Common myeloid progenitor, CD34-positive (primary cell): ENCODE measurements around the gene PDE10A.
"Not testable (repeated sequence)": the region's sequence is repeated elsewhere in the genome, so short reads cannot be mapped to it uniquely, and the experiment has no call there.

Experiments
- CTCF ChIA-PET: fragments of 350-600 bp; sonication (Branson Sonifier 250); formaldehyde crosslinking; loops from one replicate; lab custom pipeline; 2021; ENCODE audit warnings: antibody characterized with exemption; lab: Charles Lee
- POLR2A ChIA-PET: fragments of 350-600 bp; sonication (Branson Sonifier 250); formaldehyde crosslinking; loops from one replicate; lab custom pipeline; 2021; ENCODE audit warnings: antibody characterized with exemption; lab: Charles Lee
- DNase-seq, 3 donors: peaks; one replicate each; pipeline versions ENCODE4 v3.0.0 to v3.0.0-alpha.2; 2013
- H3K27ac ChIP-seq, 2 experiments: 1 replicate in 1 of 2; 2 replicates in 1 of 2; pipeline ENCODE4 v1.7.0; 2013; ENCODE audit warnings: inconsistent platforms in 2 of 2, low read length in 2 of 2, mild to moderate bottlenecking in 2 of 2, low read depth in 1 of 2, moderate library complexity in 1 of 2; ENCODE audit not compliant: severe bottlenecking in 2 of 2, insufficient read depth in 1 of 2, poor library complexity in 1 of 2
- H3K27me3 ChIP-seq, 5 experiments: replicated peaks in 2 of 5; 1 replicate in 3 of 5; 2 replicates in 2 of 5; pipeline versions ENCODE4 v1.6.1 to v1.7.0; 2013; ENCODE audit warnings: low read length in 4 of 5, mild to moderate bottlenecking in 2 of 5, moderate library complexity in 2 of 5, inconsistent platforms in 1 of 5; ENCODE audit not compliant: insufficient read depth in 5 of 5, control insufficient read depth in 4 of 5
- H3K36me3 ChIP-seq, 4 experiments: 1 replicate in 2 of 4; 2 replicates in 2 of 4; pipeline versions ENCODE4 v1.6.1 to v1.7.0; 2013; ENCODE audit warnings: low read length in 3 of 4, control low read depth in 1 of 4, mild to moderate bottlenecking in 1 of 4; ENCODE audit not compliant: control insufficient read depth in 4 of 4, insufficient read depth in 4 of 4
- H3K4me1 ChIP-seq, 4 experiments: 1 replicate in 3 of 4; 2 replicates in 1 of 4; pipeline versions ENCODE4 v1.6.1 to v1.7.1; 2013; ENCODE audit warnings: low read length in 3 of 4, mild to moderate bottlenecking in 3 of 4, control low read depth in 1 of 4, inconsistent platforms in 1 of 4, moderate library complexity in 1 of 4; ENCODE audit not compliant: control insufficient read depth in 4 of 4, insufficient read depth in 4 of 4; ENCODE audit errors: control extremely low read depth in 1 of 4
- H3K4me3 ChIP-seq, 7 experiments: 1 replicate in 4 of 7; 2 replicates in 3 of 7; pipeline versions ENCODE4 v1.5.1 to v1.7.0; 2013; ENCODE audit warnings: mild to moderate bottlenecking in 7 of 7, low read length in 6 of 7, moderate library complexity in 6 of 7, inconsistent platforms in 2 of 7, low read depth in 2 of 7, control low read depth in 1 of 7; ENCODE audit not compliant: insufficient read depth in 4 of 7, control insufficient read depth in 1 of 7; ENCODE audit errors: extremely low read depth in 1 of 7
- H3K9me3 ChIP-seq, 5 experiments: 1 replicate in 4 of 5; 2 replicates in 1 of 5; pipeline versions ENCODE4 v1.6.1 to v1.7.1; 2013; ENCODE audit warnings: low read length in 4 of 5, mild to moderate bottlenecking in 2 of 5, inconsistent platforms in 1 of 5, low read depth in 1 of 5, moderate library complexity in 1 of 5; ENCODE audit not compliant: control insufficient read depth in 4 of 5, insufficient read depth in 2 of 5; ENCODE audit errors: control extremely low read depth in 1 of 5
- WGBS: methylation state at CpG from one replicate; pipeline ENCODE4 v1.1.5; 2013; ENCODE audit not compliant: insufficient coverage; 5-methylcytosine and 5-hydroxymethylcytosine counted together

The PDE10A gene

GRCh38 chr6:165459605-165460301, 203.3 kb downstream of the PDE10A start:
- H3K4me3 ChIP-seq, H3K27me3 ChIP-seq, H3K27ac ChIP-seq, H3K36me3 ChIP-seq, H3K4me1 ChIP-seq, POLR2A ChIA-PET, DNase-seq: not testable (repeated sequence)
- CTCF ChIA-PET, result interaction anchor here (3.2 kb wide), 1 partner anchor 20 kb away, joined by 10 read pairs; no protein-coding TSS in a partner anchor
- 11% methylated on average over 10 of the region's 12 CpGs for WGBS
- H3K9me3 ChIP-seq, result peaks cover 3 to 19% (median 4%) of the 10 kb centered on the region in 5 experiments

DNA sequence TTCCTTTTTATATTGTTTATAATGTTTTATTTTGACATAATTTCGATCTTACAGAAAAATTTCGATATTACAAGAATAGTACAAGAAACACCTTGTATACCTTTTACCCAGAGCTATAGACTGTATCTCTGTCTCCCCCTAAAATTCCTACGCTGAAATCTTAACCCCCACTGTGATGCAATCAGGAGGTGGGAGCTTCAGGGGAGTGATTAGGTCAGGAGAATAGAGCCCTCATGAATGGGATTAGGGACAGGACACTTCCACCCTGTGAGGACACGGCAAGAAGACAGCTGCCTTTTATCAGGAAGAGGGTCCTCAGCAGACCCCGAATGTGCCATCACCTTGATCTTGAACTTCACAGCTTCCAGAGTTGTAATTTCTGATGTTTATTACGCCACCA, 204.9 kb downstream of the PDE10A start:
- POLR2A ChIA-PET, result no interaction called here
- Histone ChIP-seq H3K36me3 (no peaks in the 10 kb centered on the region), H3K27ac (no peak overlapping the region), H3K4me1 (no peaks in the 10 kb centered on the region), H3K4me3 (no peak overlapping the region), H3K9me3 (peaks cover 0 to 6% (median 2%) of the 10 kb centered on the region in 5 experiments), H3K27me3 (peaks cover 0 to 5% (median 0%) of the 10 kb centered on the region in 5 experiments)
- no peak for DNase-seq
- CTCF ChIA-PET, result interaction anchor here (0.6 to 3.2 kb wide), 3 partner anchors 14 to 146 kb away, joined by 3 to 10 read pairs (median 3); no protein-coding TSS in a partner anchor
- 98% methylated on average over 4 of the region's 6 CpGs for WGBS

GRCh38 chr6:165456286-165456685, 206.8 kb downstream of the PDE10A start:
- no peak for DNase-seq
- ChIA-PET CTCF (interaction anchor here (3.2 kb wide), 1 partner anchor 16 kb away, joined by 10 read pairs; no protein-coding TSS in a partner anchor), POLR2A (no interaction called here)
- H3K36me3 ChIP-seq, result no peaks in the 10 kb centered on the region
- peaks cover 0 to 5% (median 0%) of the 10 kb centered on the region in 5 experiments for H3K27me3 ChIP-seq
- H3K4me3 ChIP-seq, result no peak overlapping the region
- peaks cover 0 to 2% (median 0%) of the 10 kb centered on the region in 5 experiments for H3K9me3 ChIP-seq
- H3K4me1 ChIP-seq, result no peaks in the 10 kb centered on the region
- WGBS, result 44% methylated on average over 2 of the region's 3 CpGs
- H3K27ac ChIP-seq, result no peak overlapping the region

- Histone ChIP-seq H3K27ac (no peak overlapping the region), H3K4me1 (no peaks in the 10 kb centered on the region), H3K9me3 (peaks cover 0 to 2% (median 0%) of the 10 kb centered on the region in 5 experiments), H3K36me3 (no peaks in the 10 kb centered on the region), H3K4me3 (no peak overlapping the region), H3K27me3 (peaks cover 0 to 5% (median 0%) of the 10 kb centered on the region in 5 experiments)
- ChIA-PET POLR2A (no interaction called here), CTCF (no interaction called here)
- 100% methylated on average over 3 of the region's 3 CpGs for WGBS
- no peak for DNase-seq
These were observed 207.6 kb downstream of the PDE10A start for GRCh38 chr6:165455488-165455887.

DNA sequence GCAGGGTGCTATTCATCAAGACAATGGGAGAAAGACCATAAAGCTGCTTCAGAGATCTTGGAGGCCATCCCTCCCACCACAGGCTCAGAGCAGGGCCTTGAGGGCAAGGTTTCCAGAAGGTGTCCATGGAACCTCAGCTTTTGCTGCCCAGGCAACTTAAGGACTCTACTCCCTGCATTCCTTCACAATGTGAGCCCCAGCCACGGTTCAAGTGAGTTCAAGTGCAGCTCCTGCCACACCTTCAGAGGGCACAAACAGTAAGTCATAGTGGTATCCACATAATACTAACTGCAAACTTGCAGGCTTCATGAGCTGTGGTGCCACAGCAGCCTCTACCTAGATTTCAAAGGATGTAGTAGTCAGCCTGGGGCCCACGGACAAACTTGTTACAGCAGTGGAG, 209.6 kb downstream of the PDE10A start:
- CTCF ChIA-PET, result no interaction called here
- POLR2A ChIA-PET, result no interaction called here
- Histone ChIP-seq H3K4me3 (no peak overlapping the region), H3K27me3 (peaks cover 0 to 2% (median 0%) of the 10 kb centered on the region in 5 experiments), H3K36me3 (no peaks in the 10 kb centered on the region), H3K4me1 (no peaks in the 10 kb centered on the region), H3K9me3 (peaks cover 0 to 2% (median 0%) of the 10 kb centered on the region in 5 experiments), H3K27ac (no peak overlapping the region)
- WGBS, result 100% methylated on average over 1 of the region's 2 CpGs
- no peak for DNase-seq

DNA sequence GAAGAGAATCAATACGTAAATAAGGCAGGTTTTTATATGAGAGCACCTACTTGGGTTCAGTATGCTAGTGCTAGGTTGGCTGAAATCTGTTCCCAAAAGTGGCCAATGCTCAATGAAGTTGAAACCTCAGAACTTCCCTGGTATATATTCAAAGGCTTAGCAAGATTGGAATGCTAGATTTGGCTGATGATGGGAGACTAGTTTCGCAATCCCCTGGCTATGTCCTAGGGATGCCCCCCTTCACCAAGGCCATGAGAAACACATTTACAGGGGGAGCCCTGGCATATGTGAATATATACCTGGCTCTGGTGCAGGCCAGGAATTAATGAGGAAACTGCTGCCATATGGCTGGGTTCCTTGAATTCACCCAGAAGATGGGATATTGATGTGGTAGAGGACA, 211.2 kb downstream of the PDE10A start:
- ChIA-PET CTCF (no interaction called here), POLR2A (no interaction called here)
- DNase-seq, result no peak
- WGBS, result no CpG with 5 or more reads among the region's 2 CpGs
- no peaks in the 10 kb centered on the region for H3K36me3 ChIP-seq
- no peaks in the 10 kb centered on the region for H3K4me1 ChIP-seq
- H3K27ac ChIP-seq, result no peak overlapping the region
- H3K4me3 ChIP-seq, result no peak overlapping the region
- H3K27me3 ChIP-seq, result peaks cover 0 to 2% (median 0%) of the 10 kb centered on the region in 5 experiments
- no peaks in the 10 kb centered on the region for H3K9me3 ChIP-seq

- ChIA-PET CTCF (no interaction called here), POLR2A (no interaction called here)
- DNase-seq, result no peak
- no peaks in the 10 kb centered on the region for H3K36me3 ChIP-seq
- WGBS, result 94% methylated on average over 2 of the region's 4 CpGs
- no peak overlapping the region for H3K4me3 ChIP-seq
- H3K9me3 ChIP-seq, result peaks cover 0 to 2% (median 0%) of the 10 kb centered on the region in 5 experiments
- H3K4me1 ChIP-seq, result no peaks in the 10 kb centered on the region
- peaks cover 0 to 2% (median 0%) of the 10 kb centered on the region in 5 experiments for H3K27me3 ChIP-seq
- no peak overlapping the region for H3K27ac ChIP-seq
These were observed 214.8 kb downstream of the PDE10A start for GRCh38 chr6:165448210-165448609.
